Measurements from ENCODE around the gene S100A2. TPM values are rescaled to one million over a fixed set of nuclear protein-coding genes. Genes with fewer than 3 reads are reported as not detected.

S100A2 gene
- total and polyA plus RNA-seq, 2 of the 8 experiments (the other 6 are each of a cell fraction or from before 2014, with no cell fraction given), result 0.86 TPM; not detected in 1

- Histone ChIP-seq H2BK12ac (ENCODE audit: low read depth, low read length) (no peak overlapping the region), H3K4me2 (ENCODE audit: insufficient read depth in 1 of 2, low read depth in 2 of 2, low read length in 2 of 2) (no peak overlapping the region), H3K9me3 (ENCODE audit: insufficient read depth in 2 of 2, low read depth in 1 of 2, low read length in 1 of 2) (no peaks in the 10 kb centered on the region), H4K8ac (ENCODE audit: extremely low read depth, insufficient read depth, low read length) (no peak overlapping the region), H3K36me3 (ENCODE audit: control insufficient read depth in 2 of 4, insufficient read depth in 4 of 4, low read length in 3 of 4) (no peaks in the 10 kb centered on the region), H4K91ac (replicated peaks; ENCODE audit: insufficient read length, low read length) (no peak overlapping the region), H3K79me2 (ENCODE audit: control insufficient read depth in 1 of 2, insufficient read depth in 2 of 2, low read length in 2 of 2) (no peaks in the 10 kb centered on the region), H3K79me1 (ENCODE audit: low read depth, low read length) (no peaks in the 10 kb centered on the region), H3K14ac (ENCODE audit: insufficient read length) (no peak overlapping the region), H2BK15ac (ENCODE audit: low read length) (no peak overlapping the region), H3K18ac (ENCODE audit: extremely low read depth, low read length) (no peak overlapping the region), H2BK20ac (ENCODE audit: low read length) (no peak overlapping the region), H3K23me2 (ENCODE audit: low read depth, low read length) (no peaks in the 10 kb centered on the region), H2BK5ac (ENCODE audit: low read depth, low read length) (no peak overlapping the region), H3K4me3 (ENCODE audit: extremely low read depth in 1 of 4, insufficient read depth in 2 of 4, low read depth in 3 of 4, low read length in 4 of 4) (no peak overlapping the region), H2AFZ (ENCODE audit: low read length) (no peak overlapping the region), H4K20me1 (replicated peaks in 1 of 2; ENCODE audit: control insufficient read depth in 1 of 2, insufficient read depth in 2 of 2, low read length in 2 of 2) (no peaks in the 10 kb centered on the region), H3K4ac (replicated peaks; ENCODE audit: insufficient read length, low read depth, low read length) (no peak overlapping the region), H3K23ac (ENCODE audit: insufficient read length) (no peak overlapping the region), H2BK120ac (replicated peaks; ENCODE audit: low read depth, low read length) (no peak overlapping the region), H3K27me3 (replicated peaks in 1 of 4; ENCODE audit: control insufficient read depth in 3 of 4, extremely low read depth in 1 of 4, insufficient read depth in 3 of 4, low read length in 3 of 4) (no peaks in the 10 kb centered on the region), H3K27ac (ENCODE audit: low read depth, low read length) (no peak overlapping the region), H2AK5ac (ENCODE audit: low read depth, low read length) (no peak overlapping the region), H4K5ac (ENCODE audit: insufficient read length, low read depth, low read length) (no peak overlapping the region), H3K9ac (replicated peaks in 1 of 4; ENCODE audit: extremely low read depth in 1 of 4, low read depth in 3 of 4, low read length in 3 of 4) (no peak overlapping the region), H3K4me1 (replicated peaks in 1 of 4; ENCODE audit: control insufficient read depth in 3 of 4, insufficient read depth in 4 of 4, low read length in 3 of 4) (no peaks in the 10 kb centered on the region), H3K56ac (replicated peaks; ENCODE audit: insufficient read length, low read depth, low read length) (no peak overlapping the region)
- ChIA-PET CTCF (ENCODE audit: partially characterized antibody) (interaction anchor here (1.0 to 5.9 kb wide), 8 partner anchors 8 to 68 kb away, joined by 3 to 55 read pairs (median 4); partner anchors contain the start of gene S100A6), POLR2A (ENCODE audit: partially characterized antibody) (interaction anchor here (1.3 kb wide), 1 partner anchor 10 kb away, joined by 5 read pairs; no protein-coding TSS in a partner anchor)
- FAIRE-seq (no peak), DNase-seq (ENCODE audit: low read depth in 1 of 2, low spot score in 2 of 2) (no peak)
- 92% methylated on average over 2 of the region's 2 CpGs; no CpG with 5 or more reads in 1 of the 2 experiments for WGBS, 2 experiments (ENCODE audit: extremely low coverage in 1 of 2, insufficient coverage in 1 of 2, insufficient read length in 1 of 2, insufficient replicate concordance in 2 of 2, low coverage in 1 of 2, low lambda C conversion rate in 2 of 2, missing lambda C conversion rate in 1 of 2)
- no peak for TF ChIP-seq HDAC6 (IDR thresholded peaks at IDR 0.05; ENCODE audit: low read depth, low read length)
- no peak for TF ChIP-seq BRCA1 (IDR thresholded peaks at IDR 0.05; ENCODE audit: low read depth, low read length)
- no peak for TF ChIP-seq CREB1 (IDR thresholded peaks at IDR 0.05)
- no peak for TF ChIP-seq EZH2 (IDR thresholded peaks at IDR 0.05; ENCODE audit: low read depth, low read length, severe bottlenecking)
- TF ChIP-seq CBX8 (IDR thresholded peaks at IDR 0.05; ENCODE audit: borderline replicate concordance, low read depth, low read length), result no peak
- no peak for TF ChIP-seq CTCF (IDR thresholded peaks at IDR 0.05; ENCODE audit: control extremely low read depth in 1 of 3, insufficient read depth in 1 of 3, low read depth in 1 of 3, low read length in 3 of 3)
- TF ChIP-seq MAX (IDR thresholded peaks at IDR 0.05), result no peak
- TF ChIP-seq POLR2A (IDR thresholded peaks at IDR 0.05; ENCODE audit: control extremely low read depth in 1 of 2, low read depth in 2 of 2, low read length in 2 of 2), result no peak
- no peak for TF ChIP-seq CBX5 (IDR thresholded peaks at IDR 0.05; ENCODE audit: low read depth, low read length)
- TF ChIP-seq SIN3A (conservative IDR thresholded peaks at IDR 0.05 in 1 of 2, IDR thresholded peaks at IDR 0.05 in 1 of 2; ENCODE audit: low read depth in 1 of 2, low read length in 2 of 2), result no peak
- no peak for TF ChIP-seq E2F6 (IDR thresholded peaks at IDR 0.05)
Observed at GRCh38 chr1:153560241-153560640, 5.4 kb downstream of the S100A2 start.
